Cardiac fibroblast (primary cell): ENCODE measurements around the gene MOCS2.
"Not testable (repeated sequence)": the region's sequence is repeated elsewhere in the genome, so short reads cannot be mapped to it uniquely, and the experiment has no call there.

Experiments
- DNase-seq, 2 donors: peaks; one replicate each; pipeline versions ENCODE4 v3.0.0 to v3.0.0-alpha.2; 2010; ENCODE audit warnings: low read depth in 2 of 2
- H3K4me3 ChIP-seq, 2 donors: replicated peaks in 1 of 2; 1 replicate in 1 of 2; 2 replicates in 1 of 2; pipeline ENCODE4 v1.5.1; 2011; ENCODE audit warnings: low read depth in 2 of 2, low read length in 2 of 2, mild to moderate bottlenecking in 2 of 2, moderate library complexity in 1 of 2
- TF ChIP-seq, protein P1 (sequence below): IDR thresholded peaks from one replicate; pipeline ENCODE4 v1.5.1; 2011; ENCODE audit warnings: low read depth, mild to moderate bottlenecking, low read length, inconsistent platforms

Gene MOCS2

DNA sequence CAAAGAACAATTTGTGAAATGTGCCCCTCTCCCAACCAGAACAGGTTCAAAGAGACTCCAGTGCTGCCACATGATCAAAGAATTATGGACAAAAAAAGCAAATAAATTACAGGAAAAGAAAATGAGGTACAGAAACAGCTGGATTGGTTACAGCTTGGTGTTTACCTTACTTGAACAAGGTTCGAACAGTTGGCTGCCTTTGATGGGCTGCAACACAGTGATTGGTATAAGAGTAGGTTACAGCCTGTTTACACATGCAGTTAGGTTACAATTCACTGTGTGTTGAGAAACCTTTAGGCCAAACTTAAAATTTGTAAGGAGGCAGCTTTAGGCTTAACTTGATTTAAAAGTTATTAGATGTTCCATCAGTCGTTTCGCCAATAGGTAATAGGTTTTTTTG, 3.4 kb upstream of the MOCS2 start:
- DNase-seq, result no peak
- TF ChIP-seq, protein P1, sequence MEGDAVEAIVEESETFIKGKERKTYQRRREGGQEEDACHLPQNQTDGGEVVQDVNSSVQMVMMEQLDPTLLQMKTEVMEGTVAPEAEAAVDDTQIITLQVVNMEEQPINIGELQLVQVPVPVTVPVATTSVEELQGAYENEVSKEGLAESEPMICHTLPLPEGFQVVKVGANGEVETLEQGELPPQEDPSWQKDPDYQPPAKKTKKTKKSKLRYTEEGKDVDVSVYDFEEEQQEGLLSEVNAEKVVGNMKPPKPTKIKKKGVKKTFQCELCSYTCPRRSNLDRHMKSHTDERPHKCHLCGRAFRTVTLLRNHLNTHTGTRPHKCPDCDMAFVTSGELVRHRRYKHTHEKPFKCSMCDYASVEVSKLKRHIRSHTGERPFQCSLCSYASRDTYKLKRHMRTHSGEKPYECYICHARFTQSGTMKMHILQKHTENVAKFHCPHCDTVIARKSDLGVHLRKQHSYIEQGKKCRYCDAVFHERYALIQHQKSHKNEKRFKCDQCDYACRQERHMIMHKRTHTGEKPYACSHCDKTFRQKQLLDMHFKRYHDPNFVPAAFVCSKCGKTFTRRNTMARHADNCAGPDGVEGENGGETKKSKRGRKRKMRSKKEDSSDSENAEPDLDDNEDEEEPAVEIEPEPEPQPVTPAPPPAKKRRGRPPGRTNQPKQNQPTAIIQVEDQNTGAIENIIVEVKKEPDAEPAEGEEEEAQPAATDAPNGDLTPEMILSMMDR, result no peak
- H3K4me3 ChIP-seq, result no peak overlapping the region

DNA sequence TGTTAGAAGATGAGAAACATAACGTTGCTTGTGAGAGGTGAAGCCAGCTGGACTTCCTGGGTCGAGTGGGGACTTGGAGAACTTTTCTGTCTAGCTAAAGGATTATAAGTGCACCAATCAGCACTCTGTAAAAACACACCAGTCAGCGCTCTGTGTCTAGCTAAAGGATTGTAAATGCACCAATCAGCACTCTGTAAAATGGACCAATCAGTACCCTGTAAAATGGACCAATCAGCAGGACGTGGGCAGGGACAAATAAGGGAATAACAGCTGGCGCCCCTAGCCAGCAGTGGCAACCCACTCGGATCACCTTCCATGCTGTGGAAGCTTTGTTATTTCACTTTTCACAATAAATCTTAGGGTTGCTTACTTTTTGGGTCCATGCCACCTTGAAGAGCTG, 2.8 kb upstream of the MOCS2 start:
- not testable (repeated sequence) for H3K4me3 ChIP-seq, DNase-seq

DNA sequence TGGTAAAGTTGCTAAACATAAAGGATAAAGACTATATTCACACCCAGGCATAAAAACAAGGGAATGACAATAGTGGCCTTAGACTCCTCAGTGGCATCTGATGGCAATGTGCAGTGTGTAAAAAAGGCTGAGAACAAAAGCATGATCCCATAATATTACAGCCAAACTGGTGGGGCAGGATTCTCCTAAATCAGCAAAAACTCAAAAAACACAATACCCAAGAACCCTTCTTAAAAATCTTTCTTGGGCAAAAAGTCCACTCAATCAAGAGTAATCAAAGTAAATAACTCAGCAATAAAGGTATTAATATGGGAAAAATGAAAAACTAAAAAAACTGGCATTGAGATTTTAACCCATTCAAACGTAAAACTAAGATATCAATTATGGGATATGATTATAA, 1.6 kb upstream of the MOCS2 start:
- H3K4me3 ChIP-seq, result no peak overlapping the region
- no peak for DNase-seq
- TF ChIP-seq, protein P1, result no peak

DNA sequence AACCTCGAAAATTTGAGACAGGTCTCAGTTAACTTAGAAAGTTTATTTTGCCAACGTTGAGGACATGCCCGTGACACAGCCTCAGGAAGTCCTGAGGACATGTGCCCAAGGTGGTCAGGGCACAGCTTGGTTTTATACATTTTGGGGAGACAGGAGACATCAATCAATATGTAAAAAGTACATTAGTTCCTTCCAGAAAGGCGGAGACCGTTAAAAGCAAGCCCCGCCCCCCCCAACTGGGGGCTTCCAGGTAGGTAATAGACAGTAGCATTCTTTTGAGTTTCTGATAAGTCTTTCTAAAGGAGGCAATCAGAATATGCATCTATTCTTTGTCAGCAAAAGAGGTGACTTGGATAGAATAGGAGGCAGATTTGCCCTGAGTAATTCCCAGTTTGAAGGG, 599 bp upstream of the MOCS2 start:
- peak overlapping the region; percentile 85 to 88 for H3K4me3 ChIP-seq
- TF ChIP-seq, protein P1, result no peak
- DNase-seq, result no peak

DNA sequence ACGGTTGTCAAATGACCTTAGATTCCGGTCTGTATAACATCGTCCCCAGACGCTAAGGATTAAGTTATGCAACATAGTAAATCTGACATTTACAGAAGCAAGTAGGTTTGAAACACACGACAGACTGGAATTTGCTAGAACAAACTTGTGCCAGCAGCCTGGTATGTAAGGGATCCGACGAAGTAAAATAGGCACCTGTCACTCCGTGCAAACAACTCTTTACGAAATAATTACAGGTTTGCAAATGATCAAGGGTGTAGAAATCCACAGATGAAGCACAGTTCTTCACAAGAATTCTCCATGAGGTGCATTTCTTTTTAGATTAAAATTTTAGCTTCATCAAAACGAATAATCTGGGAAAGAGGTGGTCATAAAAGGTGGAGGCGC, 508 bp downstream of the MOCS2 start:
- DNase-seq, result peak; percentile 22 to 38

DNA sequence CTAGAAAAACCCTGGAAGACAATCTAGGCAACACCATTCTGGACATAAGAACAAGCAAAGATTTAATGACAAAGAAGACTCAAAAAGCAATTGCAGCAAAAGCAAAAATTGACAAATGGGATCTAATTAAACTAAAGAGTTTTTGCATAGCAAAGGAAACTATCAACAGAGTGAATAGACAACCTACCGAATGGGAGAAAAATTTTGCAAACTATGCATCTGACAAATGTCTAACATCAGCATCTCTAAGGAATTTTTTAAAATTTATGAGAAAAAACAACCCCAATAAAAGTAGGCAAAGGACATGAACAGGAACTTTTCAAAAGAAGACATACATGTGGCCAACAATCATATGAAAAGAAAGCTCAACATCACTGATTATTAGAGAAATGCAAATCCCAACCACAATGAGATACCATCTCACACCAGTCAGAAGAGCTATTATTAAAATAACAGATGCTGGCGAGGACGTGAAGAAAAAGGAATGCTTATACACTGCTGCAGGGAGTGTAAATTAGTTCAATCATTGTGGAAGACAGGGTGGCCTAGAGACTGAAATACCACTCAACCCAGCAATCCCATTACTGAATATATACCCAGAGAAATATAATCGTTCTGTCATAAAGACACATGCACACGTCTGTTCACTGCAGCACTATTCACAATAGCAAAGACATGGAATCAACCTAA, 3.8 kb downstream of the MOCS2 start:
- no peak for DNase-seq
- H3K4me3 ChIP-seq, result no peak overlapping the region
- TF ChIP-seq, protein P1, result no peak

More for the DNA sequence above, 508 bp downstream of the MOCS2 start:
- peak overlapping the region; percentile 85 to 88 for H3K4me3 ChIP-seq
- TF ChIP-seq, protein P1, result no peak

DNA sequence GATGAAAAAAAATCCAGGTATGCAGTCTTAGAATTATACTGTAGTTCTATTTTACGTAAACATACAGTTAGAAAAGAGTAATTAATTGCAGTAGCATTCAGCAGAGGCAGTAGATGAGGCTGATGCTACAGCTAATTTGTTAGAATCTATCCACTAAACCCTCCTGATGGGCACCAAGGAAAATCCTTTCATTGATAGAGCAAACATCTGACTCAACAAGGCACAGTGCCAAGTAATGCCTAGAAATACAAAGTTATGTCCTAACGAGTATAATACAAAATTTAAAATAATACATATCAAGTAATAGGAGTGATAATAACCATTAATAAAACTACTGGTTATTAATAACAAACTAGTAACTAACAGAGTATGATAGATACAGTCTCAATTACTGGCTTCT, 9.0 kb downstream of the MOCS2 start:
- peak in 1 of 2 donors; percentile 25 for DNase-seq
- H3K4me3 ChIP-seq, result no peak overlapping the region
- TF ChIP-seq, protein P1, result no peak
